RPMI8226 (cell line): ENCODE data around the gene KIF26B.
A peak's percentile ranks its signal among the peaks of the same experiment; 100 is the strongest.

Source experiments
- DNase-seq: peaks from one replicate; pipeline ENCODE4 v3.0.0-alpha.2; 2015

The KIF26B gene

DNA sequence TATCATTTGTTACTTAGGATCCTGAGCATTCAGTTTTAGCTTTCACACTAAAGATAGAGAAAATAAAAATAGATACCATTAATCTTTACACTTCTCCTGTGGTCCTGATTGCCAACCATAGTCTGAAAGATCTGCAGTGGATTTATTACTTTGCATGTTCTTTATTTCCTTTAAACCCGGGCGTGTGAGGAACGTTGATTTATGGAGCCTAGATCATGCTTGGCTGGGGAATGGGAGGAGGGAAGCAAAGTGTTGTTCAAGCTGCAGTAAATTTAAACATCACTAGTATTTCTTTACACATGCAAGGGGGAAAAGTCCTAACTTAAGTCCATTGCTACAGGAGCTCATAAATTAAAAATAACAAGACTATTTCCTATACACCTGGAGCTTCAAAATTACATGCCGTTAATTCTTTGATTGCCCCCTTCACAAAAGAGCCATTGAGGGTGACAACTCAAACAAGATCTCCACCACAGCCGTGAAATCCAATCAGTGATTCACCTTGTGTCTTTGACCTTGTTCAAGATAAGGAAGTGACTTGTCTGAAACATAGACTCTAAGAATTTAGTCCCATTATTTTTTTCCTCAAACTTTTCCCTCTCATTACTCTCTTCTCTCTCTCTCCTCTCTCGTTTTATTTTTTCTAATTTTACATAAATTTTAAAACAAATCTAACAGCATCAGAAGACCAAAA lies 282.7 kb downstream of the KIF26B start:
- no peak for DNase-seq

- no peak for DNase-seq
Observed at GRCh38 chr1:245440922-245441321, 286.1 kb downstream of the KIF26B start.

DNA sequence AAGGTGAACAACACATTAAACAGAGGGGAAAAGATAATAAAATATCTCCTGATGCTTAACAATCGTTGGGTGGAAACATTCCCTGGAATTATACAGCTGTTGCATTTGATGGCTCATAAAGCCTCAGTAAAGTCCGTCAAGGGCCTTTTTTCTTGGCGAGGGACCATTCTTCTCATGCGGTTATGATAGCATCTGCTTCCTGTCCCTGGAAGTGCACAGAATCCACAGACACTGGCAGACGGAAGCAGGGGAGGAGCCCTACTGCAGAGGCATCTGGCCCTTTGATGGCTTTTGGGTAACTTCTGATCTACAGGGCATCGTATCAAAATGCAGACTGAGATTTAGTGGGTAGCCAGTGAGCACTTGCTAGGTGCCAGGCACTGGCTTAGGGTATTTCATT lies 286.9 kb downstream of the KIF26B start:
- no peak for DNase-seq

GRCh38 chr1:245444147-245444828 lies 289.5 kb downstream of the KIF26B start:
- no peak for DNase-seq

DNA sequence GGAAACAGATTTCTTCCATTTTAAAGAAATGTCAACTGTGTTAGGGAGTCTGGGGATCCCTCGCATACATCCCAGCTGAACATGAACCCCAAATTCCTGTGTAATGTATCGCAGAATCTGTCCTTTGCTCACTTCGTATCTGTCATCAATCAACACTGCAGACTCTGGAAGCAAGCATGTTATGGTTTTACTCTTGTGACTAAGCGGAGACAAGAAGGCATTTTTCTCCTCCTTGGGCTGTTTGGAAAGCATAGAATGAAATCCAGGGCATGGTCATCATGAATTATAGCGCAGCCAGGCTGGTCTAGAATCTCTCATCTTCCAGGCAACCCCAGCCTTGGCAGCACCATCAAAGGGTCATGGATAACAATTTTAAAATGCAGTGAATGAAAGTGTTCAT lies 290.2 kb downstream of the KIF26B start:
- no peak for DNase-seq

DNA sequence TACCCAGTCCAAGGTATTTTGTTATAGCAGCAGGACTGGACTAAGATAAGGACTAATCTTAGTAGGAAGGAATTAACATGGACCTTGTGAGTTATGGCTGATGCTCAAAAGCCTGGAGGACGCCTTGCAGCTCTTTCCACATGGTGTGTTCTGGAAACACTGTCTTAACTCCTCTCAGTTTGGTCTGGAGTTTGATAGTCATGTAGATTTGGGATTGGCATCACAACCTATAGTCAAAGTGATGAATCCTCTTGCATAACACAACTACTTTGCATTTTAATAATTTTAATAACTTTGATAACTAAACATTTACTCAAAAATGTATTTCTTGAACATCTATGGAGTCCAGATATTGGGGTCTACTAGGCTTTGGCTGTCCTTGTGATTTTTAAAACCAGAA lies 293.7 kb downstream of the KIF26B start:
- no peak for DNase-seq

GRCh38 chr1:245448975-245449431 lies 294.2 kb downstream of the KIF26B start:
- DNase-seq, result no peak

- no peak for DNase-seq
Observed at GRCh38 chr1:245453541-245453940, 298.8 kb downstream of the KIF26B start.

GRCh38 chr1:245454051-245454450 lies 299.3 kb downstream of the KIF26B start:
- DNase-seq, result no peak

GRCh38 chr1:245457562-245457961 lies 302.8 kb downstream of the KIF26B start:
- no peak for DNase-seq

GRCh38 chr1:245458234-245458633 lies 303.4 kb downstream of the KIF26B start:
- no peak for DNase-seq

- peak; percentile 28 for DNase-seq
Observed at GRCh38 chr1:245458761-245459174, 304.0 kb downstream of the KIF26B start.

GRCh38 chr1:245459621-245460020 lies 304.8 kb downstream of the KIF26B start:
- no peak for DNase-seq

- no peak for DNase-seq
Observed at GRCh38 chr1:245461681-245462080, 306.9 kb downstream of the KIF26B start.

DNA sequence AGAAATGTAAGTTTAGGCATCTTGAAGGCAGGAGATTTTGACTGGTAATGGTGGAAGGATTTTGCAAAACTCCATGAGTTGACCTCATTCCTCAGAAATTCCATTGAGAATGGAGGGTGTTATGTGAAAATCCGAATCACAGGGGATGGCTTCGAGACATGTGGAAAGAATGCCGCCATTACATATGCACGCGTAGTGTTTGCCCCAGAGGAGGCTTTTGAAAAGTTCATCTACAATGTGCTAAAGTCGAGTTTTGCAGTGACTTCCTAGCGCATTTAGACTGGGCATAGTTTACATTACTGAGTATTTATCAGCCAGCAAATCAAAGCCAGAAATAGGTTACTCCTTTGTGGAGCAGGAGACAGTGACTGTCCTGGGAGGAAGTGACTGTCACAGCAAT lies 307.4 kb downstream of the KIF26B start:
- no peak for DNase-seq

DNA sequence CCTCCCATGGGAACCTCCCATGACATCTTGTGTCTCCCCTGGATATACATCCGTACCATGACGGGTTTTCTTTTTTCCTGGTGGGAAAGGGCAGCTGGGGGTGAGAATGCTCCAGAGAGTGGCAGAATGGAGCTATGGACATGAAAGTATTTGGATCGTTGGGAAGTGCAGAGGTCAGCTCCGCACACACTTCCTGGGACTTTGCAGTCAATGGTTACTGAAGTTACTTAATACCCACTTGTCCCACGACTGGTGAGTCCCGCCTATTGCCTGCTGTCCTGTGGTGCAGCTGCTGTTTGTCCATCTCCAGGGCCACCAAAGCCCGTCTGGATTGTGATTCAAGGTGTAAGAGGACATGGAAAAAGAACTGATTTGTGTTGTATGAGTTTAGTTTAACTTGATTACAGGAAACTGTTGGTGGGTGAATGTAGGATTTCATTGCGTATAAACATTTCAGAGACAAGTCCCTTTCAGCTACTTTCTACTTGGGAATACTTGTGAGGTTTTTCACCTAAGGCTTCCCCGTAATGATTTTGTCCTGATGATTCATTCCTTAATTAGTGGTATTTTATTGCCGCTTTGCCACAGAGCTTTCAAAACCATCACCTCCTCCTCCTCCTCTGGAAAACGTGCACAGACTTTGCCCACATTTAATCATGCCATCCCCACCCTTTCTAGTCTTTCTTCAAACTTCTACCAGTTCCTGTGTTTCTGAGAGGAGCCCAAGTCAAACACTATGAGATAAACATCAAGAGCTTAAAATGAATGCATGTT lies 308.8 kb downstream of the KIF26B start:
- no peak for DNase-seq

GRCh38 chr1:245464290-245464689 lies 309.5 kb downstream of the KIF26B start:
- no peak for DNase-seq

GRCh38 chr1:245465666-245466065 lies 310.9 kb downstream of the KIF26B start:
- DNase-seq, result no peak

DNA sequence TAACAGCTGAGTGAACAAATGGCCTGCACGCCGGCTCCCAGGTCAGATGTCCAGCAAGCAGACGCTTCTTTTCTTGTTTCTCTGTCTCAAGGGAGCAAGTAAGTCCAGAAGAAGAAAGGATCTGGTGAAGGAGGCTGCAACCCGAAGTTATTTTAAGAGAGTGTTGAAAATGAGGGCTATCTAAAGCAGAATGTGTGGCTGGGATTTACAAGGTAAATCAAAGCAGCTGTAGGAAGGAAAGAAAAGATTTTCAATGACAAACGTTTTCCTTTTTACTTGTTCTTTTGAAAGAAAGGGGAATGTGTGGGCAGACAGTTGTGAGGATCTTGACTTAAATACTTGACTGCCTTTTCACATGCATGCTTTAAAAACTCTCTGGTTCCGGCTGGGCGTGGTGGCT lies 311.5 kb downstream of the KIF26B start:
- DNase-seq, result no peak

DNA sequence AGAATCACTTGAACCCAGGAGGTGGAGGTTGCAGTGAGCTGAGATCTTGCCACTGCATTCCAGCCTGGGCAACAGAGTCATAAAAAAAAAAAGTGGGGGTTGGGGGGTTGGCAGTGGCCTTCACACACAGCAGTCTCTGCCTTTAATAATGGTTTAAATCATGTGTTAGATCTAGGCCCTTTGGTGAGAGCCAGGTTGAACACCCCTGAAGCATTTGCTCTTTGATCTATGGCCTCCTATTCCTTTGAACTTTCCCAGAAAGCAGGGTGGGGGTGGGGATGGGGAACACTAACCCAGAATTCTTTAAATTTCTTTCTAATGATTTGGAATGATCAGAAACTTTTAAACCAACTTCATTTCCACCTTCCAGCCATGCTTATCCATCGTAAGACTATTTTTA lies 313.0 kb downstream of the KIF26B start:
- no peak for DNase-seq

DNA sequence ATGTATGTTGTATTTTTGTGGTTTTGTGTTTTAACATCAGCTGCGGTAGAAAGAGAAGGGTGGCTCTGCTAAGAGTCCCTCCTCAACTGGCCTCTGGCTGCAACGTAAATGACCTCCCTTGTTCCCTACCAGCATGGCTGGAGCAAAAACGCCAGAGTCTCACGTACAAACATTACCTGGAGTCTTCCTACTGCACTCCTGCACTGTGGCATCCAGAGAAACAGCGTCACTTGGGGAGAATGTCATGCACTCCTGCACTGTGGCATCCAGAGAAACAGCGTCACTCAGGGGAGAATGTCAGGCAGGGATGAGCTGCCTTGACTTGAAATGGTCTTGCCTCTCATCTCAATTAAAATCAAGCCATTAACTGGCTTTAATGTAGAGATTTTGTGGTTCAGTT lies 314.2 kb downstream of the KIF26B start:
- DNase-seq, result no peak

DNA sequence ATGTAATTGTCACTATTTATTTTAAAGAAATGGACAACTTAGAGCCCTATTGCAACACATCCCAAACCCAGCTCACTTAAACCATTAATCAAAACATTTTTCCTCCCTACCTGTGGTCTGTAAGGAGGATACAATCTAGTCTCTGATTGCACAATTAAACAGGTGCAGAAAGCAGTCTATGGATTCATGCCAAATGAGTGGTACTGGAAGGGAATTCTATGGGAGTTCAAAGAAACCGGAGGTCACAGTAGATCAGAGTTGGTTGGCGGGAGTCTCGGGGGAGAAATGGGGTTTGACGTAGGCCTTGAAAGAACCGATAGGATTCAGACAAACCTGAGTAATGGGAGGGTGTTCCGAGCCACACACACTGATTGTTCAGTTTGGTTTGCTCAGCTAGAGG lies 314.9 kb downstream of the KIF26B start:
- no peak for DNase-seq

DNA sequence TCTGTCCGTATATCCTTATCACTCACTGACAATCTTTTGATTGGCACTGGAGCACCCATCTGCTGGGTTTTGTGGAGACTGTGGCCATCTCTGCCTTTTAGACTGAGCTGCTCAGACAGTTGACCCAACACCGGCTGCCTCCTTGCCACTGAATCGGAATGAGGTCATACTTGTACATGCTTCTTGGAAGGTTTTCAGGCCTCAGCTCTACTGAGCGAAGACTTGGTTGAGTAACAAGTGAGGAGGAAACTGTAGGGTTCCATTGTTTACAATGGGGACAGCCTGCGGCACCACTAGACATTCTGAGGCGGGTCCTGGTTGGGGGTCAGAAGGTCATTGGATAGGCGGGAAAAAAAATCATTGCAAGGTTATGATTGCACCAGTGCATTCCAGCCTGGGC lies 320.3 kb downstream of the KIF26B start:
- no peak for DNase-seq

DNA sequence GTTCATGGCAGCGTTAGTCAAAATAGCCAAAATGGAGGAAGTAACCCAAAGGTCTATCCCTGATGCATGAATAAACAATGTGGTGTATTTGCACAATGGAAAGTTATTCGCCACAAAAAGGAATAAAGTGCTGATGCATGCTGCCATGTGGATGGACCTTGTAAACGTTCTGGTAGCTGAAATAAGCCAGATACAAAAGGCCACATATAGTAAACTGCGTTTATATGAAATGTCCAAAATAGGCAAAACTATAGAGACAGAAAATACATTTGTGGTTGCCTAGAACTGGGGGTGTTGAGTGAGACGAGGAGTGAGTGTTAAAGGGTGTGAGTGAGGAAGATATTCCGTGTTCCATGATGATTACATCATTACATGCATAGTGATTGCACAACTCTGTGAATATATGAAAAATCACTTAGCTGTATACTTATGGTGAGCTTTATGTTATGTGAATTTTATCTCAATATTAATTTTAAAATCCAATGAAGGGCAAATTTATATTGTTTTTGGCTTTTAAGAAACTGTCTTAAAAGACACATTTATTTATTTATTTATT lies 321.3 kb downstream of the KIF26B start:
- DNase-seq, result no peak
